HG02981 (cell line): Measurements from ENCODE around the gene NFIX.

Experiments
- ATAC-seq: cut with Tn5 transposase; IDR thresholded peaks from one replicate; pipeline ENCODE4 v1.9.1; 2021; ENCODE audit warnings: mild to moderate bottlenecking, moderate library complexity; ENCODE audit not compliant: unreplicated experiment

NFIX gene

DNA sequence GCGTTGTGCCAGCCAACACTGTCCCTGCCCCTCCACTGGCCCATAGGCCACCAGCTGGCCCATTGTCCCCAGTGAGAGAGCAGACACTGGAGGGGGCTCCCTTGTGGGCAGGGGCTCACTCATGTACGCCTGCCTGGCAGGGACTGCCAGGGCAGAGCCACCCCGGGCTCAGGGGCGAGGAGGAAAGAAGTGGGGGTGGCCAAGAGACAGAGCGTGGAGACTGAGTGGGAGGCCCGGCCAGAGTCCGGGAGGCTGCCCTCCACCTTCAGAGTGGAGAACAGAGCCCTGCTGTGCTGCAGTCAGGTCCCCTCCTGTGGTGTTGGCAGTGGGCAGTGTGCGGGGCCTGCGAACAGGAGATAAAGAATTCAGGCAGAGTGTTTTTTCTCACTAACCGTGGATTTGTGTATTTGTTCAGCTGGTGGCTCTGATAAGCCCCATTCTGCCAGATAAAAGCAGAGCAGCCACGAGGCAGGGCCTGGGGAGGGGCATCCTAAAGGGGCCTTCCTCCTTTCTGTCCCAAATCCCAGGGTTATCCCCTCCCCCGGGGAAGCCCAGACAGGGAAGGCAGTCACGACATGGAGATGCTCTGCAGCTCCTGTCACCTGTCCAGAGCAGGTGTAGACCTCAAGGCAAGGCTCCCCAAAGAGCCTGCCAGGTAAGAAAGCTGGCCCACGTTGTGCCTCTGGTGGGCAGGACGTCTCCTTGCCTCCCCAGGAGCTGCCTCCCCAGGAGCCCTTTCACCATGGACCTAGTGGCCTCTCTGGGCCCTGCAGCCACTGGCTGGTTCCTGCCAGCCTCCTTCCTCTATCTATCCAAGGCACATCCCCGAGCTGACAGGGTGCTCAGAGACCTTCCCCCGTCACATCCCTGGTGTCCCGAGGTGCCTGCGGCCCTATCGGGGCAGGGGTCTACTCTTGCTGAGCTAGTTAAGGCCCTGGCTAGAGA lies 74.4 kb downstream of the NFIX start:
- ATAC-seq, result no peak

DNA sequence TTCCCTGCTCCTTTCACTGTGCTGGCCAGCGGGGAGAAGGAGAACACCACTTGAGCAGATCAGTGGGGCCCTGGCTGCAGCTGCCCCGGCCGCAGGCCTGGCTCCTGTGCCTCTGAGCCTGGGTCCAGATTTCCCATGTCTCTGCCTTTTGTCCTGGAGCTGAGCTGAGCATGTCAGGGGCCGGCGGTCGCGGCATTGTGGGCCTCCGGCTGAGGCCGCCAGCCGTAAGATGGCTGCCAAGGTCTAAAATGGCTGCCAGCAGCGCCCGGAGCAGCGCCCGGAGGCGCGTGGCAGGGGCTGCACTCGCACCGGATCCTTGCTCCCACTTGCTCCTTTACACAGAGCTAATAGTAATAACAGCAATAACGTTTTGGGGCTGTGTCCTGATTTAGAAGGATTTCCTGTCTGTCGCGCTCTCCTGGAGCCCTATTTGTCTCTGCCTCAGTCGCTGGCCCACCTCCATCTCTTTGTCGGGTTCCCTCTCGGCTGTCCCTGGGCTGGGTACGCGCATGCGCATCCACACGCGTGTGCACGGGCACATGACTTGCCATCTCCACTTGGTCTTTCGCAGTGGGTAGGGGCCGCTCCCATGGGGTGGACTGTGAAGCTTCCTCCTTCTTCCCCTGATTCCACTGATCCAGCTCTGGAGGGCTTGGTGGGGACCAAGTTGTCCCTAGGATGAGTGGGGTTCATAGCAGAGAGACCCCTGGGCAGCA lies 75.3 kb downstream of the NFIX start:
- no peak for ATAC-seq

DNA sequence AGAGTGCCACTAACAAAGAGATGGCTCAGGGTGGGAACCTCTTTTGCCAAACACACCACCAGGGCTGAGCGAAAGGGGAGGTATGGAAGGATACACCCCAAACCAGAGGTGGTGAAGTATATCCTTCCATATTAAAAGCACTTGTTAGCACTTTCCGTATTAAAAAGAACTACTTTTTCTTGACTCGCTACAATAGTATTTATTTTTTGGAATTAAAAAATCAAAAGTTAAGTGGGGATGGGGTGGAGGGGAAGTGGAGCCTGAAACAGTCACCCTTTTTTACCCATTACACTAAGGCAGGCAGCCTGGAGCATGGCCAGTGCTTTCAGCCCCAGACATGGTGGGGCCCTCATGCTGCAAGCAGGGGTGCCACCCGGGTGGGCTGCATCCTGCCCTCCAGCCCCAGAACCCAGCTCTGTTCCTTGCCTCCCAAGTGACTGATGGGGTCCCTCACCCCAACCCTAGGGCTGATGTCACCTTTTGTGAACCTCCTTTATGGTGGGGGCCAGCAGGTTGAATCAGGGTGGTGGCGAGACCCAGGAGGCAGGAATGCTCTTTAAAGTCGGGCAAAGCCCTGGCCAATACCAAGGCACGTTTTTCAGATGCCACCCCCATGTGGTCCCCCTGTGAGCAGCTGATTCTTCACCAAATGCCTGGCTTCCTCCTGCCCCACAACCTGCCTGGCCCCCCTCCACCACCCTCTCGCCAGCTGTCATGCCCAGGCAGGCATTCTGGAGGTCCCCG lies 76.3 kb downstream of the NFIX start:
- ATAC-seq, result no peak

DNA sequence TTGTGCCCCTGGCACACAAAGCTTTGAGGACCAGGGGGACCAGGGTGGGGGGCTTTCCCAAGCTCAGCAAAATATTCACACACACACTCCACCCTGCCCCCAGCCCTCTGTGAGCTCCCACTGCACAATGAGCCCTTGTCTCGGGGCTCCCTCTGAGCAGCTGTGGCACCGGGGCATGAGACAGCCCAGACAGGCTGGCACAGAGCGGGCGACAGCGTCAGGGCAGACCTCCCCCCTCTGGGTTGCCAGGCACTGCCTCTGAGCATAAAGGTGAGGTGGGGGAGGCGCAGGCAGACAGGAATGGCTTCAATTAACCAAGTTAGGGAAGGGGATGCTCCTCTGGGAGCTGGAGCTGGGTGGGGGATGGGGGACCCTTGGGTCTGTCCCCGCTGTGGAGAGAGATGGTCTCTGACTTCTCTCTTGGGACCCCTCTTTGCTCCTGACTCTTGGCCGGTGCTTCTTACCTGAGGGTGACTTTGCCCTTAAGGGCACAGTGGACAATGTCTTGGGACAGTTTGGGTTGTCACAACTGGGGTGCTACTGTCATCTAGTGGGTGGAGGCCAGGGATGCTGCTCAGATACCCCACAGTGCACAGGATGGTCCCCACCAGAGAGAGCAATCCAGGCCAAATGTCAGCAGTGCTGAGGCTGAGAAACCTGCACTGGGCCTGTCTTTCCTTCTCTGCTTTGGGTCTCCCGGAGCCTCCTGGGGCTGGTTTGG lies 77.1 kb downstream of the NFIX start:
- no peak for ATAC-seq

DNA sequence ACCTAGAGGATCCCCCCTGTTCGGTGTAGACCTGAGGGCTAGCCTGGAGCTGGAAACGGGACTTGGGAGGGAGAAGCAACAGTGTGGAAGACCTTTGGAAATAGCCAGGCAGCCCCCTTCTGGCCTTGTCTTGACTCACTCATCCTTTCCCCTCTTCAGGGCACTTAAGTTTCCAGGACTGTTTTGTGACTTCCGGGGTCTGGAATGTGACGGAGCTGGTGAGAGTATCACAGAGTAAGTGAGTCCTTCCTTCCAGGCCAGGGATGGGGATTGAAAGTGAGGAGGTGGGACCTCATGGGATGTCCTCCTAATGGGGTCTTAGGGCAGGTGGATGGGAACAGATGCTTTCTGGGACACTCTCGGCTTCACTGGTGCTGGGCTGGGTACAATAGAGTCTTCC lies 78.0 kb downstream of the NFIX start:
- no peak for ATAC-seq

DNA sequence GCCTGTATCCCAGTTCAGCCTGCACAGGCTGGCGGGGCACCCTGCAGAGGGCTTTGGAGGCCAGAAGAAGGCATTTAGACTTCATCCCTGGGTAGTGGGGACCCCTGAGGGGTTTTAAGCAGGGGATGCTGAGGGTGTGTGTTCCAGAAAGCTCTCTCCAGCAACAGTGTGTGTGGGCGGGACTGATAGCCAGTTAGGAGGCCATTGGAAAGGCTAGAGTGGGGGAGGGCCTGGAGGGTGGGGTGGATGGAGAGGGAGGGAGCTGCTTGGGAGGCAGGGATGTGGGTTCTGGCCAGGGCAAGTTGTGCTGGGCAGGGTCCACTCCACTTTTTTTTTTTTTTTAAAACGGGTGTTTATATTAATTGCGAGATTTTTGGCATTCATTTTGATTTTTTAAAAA lies 79.1 kb downstream of the NFIX start:
- ATAC-seq, result no peak

DNA sequence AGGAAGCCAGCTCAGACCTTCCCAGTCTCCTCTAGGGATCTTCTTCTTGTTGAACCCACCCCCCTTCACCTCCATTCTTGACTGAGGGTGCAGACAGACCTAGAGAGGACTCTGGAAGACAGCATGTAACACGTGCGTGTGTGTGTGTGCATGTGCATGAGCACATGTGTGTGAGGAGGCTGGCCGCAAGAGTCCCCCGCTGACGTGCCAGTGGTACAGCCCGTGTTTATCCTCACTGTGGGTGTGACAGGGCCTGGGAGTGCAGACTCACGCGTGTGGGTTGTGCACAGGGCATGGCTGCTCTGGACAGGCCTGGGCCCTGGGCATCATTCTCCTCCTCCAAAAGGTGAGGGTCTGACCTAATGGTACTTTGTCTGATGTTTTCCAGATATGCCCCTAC lies 81.0 kb downstream of the NFIX start:
- ATAC-seq, result no peak

DNA sequence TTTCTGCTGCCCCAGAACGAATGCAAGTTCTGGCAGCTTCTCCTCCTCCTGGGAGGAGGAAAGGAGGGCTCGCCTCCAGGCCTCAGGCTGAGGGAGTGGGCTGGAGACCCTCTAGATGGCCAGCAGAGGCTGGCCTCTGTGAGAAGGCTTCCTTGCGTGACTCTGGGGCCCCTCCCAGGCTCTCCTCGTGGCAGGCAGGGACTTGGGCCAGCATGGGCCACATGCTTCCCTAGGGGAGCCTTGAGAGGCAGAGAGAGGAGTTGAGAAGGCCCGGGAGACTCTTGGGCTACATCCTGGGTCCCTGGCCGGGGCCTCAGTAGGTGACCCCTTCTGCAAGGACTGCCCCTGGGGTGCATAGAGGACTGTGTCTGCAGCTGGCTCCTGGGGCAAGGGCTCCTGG lies 81.5 kb downstream of the NFIX start:
- no peak for ATAC-seq

DNA sequence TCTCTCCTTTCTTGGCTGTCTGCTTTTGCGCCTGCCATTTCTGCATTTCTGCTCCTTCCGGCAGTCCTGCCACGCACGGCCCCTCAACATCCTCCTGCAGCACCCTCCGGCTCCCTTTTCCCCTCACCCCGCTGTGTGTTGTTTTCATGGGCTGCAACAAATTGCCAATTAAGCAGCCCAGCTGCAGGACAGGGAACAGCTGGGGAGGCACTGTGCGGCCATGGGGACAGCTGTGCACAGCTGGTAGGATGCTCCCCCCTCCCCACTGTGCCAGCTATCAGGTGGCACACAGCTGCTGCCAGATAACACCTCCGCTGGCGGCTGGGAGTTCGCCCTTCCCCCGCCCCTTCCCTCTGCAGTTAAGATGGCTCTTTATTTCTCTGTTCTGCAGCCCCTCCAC lies 82.0 kb downstream of the NFIX start:
- no peak for ATAC-seq

DNA sequence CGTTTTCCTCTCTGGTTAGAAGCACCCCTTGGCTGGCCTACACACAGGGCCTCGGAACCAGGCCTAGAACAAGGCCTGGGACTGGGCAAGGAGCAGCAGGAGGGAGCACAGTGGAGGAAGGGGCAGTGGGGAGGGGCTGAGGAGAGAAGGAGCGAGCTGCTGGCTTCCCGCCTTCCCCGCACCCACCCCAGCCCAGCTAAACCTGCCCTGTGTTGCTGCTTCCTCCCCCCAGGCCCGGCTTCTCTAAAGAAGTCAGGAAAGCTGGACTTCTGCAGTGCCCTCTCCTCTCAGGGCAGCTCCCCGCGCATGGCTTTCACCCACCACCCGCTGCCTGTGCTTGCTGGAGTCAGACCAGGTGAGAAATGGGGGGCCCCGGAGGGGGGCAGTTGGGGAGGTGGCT lies 83.1 kb downstream of the NFIX start:
- ATAC-seq, result no peak

DNA sequence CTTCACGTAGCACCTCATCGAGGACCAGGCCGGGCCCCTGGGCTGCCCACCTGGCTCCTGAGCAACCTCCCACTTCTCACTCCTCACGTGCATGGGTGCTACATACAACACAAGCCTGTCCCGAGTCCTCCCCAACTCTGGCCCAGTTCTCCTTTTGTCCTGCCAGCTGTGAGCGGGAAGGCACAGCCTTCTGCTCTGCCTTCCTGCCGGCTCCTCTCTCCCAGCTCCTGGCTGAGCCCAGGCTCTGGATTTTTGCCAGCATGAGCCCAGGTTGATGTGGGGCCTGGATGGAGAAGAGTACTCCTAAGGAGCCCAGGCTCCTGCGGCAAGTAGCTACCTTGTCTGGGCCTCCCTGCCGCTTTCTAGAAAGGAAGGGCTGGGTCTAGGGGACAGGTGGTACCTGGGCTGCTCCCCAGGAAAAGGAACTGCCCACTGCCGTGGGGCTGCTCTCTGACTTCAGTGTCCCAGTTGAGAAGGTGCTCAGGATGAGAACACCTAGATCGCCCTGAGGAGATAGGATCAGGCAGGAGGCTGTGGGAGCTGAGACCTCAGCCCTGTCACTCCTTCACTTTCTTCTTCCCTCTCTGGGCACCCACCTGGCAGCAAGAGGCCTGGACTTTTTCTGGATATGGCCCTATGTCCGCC lies 83.7 kb downstream of the NFIX start:
- no peak for ATAC-seq

DNA sequence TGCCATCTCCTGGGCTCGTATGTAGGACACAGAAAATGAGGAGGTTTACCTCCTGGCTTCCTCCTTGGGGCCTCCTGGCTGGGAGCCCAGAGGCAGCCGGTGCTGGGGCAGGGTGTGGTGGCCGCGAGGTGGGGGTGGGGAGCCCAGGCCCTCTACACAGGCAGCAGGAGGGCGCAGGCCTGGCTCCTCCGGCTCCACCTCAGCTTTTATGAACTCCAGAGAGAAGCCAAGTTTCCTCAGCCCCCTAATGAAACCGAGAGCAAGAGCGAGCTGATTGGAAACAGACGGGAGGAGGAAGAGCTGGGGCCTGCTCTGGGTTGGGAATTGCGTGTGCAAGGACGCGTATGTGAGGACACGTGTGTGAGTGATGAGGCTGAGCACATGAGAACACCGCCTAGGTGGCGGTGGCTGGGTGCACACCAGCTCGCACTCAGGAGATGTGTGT lies 84.3 kb downstream of the NFIX start:
- no peak for ATAC-seq

DNA sequence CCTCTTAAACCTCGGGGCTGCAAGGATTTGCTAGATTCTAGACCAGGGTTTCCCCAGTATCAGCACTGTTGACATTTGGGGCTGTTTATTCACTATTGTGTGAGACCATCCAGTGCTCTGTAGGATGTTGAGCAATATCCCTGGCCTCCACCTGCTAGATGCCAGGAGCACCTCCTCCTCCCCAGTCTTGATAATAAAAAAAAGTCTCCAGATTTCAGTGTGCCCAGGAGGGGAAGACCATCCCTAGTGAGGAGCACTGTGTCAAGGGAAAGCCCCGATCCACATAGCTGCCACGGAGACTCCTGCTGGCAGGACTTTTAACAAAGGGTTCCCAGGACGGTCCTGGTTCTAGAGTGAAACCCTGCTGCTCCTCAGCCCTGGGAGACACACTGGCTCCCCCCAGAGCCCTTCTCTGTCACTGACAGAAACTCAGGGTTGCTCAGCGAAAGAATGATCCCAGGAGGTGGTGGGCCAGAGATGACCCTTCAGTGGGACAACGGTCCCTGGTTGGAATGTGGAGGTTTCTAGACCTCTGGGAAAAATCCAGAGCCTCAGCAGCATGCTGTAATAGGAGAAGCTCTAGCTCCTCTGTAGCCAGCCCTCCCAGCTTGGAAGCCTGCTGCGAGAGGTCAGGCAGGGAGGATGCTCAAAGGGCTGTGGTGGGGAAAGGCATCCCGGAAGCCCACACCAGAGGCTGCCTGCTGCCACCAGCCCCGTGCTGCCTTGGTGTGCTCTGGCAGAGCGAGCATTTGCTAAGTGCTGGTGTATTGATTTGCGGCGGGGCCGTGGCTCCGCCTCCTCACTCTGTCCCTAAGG lies 87.1 kb downstream of the NFIX start:
- ATAC-seq, result no peak

DNA sequence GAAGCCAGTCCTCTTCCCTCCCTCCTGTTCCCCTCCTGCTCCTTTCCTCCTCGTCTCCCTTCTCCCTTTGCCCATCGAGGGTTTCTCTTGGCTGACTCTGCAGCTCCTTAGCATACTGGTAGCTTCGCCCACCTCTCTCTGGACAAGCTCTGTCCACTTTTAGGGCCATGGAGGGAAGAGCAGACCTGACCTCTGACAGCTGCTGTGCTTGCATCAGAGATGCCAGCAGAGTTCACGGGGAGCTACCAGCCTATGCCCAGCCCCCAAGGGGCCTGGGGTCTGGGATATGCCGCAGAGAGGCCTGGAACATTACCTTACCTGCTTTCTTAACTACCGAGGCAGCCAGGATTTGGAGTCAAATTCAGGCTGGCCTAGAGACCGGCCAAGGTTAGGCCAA lies 87.7 kb downstream of the NFIX start:
- no peak for ATAC-seq

DNA sequence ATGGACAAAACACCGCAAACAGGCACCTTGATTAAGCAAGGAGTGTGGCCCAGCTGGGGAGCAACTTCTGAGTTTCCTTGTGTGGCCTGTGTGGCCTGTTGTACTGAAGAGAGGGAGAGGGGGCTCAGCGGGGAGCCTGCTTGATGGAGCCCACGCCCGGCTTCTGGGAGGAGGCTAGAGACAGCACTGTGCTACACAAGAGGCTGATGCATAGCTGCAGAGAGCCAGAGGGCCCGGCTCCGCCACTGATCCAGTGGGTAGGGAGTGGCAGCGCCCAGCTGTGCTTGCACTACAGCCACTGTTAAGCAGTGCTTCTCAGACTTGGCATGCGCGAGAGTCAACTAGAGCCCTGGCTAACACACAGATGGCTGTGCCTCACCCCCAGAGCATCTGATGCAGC lies 88.4 kb downstream of the NFIX start:
- no peak for ATAC-seq

DNA sequence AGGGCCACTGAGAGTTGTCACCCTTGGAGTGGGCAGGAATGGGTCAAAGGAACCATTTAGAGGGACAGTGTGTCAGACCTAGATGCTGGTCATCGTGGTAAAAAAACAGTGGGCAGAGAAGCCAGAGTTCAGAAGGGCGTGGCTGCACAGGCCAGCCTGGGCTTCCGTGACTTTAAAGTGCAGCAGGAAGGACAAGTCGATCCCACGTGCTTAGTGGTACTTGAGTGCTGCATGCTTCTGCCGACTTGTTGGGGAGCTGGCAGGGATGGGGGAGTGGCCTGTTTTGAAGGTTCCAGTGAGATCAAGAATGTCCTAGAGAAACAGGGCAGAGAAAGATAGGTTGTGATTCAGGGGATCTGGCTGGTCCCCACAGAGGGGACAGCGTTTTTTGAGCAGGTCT lies 90.4 kb downstream of the NFIX start:
- no peak for ATAC-seq

DNA sequence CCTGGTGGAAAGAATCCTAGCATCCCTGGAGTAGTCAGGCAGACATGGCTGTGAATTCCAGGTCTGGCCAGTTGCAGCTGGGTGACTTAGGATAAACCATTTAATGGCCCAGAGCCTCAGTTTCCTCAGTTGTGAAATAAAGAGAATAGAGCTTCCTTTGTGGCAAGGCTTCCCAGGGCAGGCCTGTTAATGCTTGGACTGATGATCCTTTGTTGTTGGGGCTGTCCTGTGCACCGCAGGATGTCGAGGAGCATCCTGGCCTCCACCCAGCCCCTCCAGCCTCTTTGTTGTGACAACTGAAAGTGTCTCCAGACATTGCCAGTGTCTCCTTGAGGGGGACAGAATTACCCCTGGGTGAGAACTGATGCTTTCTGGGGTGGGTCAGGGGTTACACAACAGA lies 91.1 kb downstream of the NFIX start:
- no peak for ATAC-seq

DNA sequence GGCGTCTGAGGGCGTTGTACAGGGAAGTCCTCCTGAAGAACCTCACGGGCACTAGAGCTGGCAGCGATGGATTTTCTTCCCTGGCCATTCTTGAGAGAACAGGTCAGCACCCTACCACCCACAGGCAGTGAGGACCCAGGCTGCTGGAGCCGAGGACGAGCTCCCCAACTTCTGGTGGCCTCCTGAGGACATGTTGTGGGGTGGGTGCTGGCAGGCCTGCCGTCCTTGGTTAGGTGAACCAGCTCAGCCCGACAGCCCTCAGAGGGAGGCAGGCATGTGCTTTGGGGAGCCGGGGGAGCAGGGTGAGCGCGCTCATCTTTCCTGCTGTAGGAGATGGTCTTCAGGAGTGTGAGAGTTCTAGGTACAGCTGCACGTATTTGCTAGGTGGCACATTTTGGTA lies 92.0 kb downstream of the NFIX start:
- no peak for ATAC-seq

DNA sequence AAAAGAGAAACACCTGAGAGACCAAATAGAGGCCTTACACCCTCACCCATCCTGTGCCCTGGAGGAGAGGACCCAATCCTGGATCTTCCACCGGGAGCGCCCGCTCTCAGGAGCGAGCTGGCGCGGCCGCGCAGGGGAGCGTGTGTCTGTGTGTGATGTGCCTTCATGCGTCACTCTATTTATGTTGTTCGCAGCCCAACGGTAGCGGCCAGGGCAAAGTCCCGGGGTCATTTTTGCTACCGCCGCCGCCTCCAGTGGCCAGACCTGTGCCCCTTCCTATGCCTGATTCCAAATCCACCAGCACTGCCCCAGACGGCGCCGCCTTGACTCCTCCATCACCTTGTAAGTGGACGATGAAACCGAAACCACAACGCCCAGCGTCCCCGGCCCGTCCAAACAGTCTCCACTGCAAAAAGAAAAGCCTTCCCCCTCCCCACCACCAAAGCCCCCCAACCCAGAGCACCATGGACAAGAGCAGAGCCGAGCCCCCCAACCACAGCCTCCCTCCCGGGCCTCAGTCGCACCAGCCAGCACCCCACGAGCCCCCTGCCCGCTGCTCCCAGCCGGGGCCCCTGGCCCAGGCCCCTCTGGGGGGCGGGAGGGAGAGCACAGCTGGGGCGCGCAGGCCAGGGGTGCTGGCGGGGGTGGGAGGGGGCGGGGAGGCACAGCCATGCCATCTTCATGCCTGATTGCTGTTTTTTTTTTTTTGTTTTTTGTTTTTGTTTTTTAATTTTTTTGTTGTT lies 92.7 kb downstream of the NFIX start:
- no peak for ATAC-seq
